Activated naive CD4-positive, alpha-beta T cell treated with anti-CD3 and anti-CD28 coated beads, Interleukin-2, amount 50 U/mL, for 24 hours (primary cell): Measurements from ENCODE around the gene APLF.
"Not testable (repeated sequence)": the region's sequence is repeated elsewhere in the genome, so short reads cannot be mapped to it uniquely, and the experiment has no call there.

ENCODE experiments used
- H3K27ac Mint-ChIP-seq: one replicate; pipeline ENCODE4 v1.8.0; 2021; ENCODE audit warnings: mild to moderate bottlenecking, mixed read lengths
- H3K27me3 Mint-ChIP-seq: one replicate; pipeline ENCODE4 v1.8.0; 2021; ENCODE audit warnings: mixed read lengths
- H3K36me3 Mint-ChIP-seq: one replicate; pipeline ENCODE4 v1.8.0; 2021; ENCODE audit warnings: mixed read lengths
- H3K4me1 Mint-ChIP-seq: one replicate; pipeline ENCODE4 v1.8.0; 2021; ENCODE audit warnings: mixed read lengths
- H3K4me3 Mint-ChIP-seq: one replicate; pipeline ENCODE4 v1.8.0; 2021; ENCODE audit warnings: mild to moderate bottlenecking, mixed read lengths
- H3K9me3 Mint-ChIP-seq: one replicate; pipeline ENCODE4 v1.8.0; 2021; ENCODE audit warnings: mixed read lengths

APLF gene

DNA sequence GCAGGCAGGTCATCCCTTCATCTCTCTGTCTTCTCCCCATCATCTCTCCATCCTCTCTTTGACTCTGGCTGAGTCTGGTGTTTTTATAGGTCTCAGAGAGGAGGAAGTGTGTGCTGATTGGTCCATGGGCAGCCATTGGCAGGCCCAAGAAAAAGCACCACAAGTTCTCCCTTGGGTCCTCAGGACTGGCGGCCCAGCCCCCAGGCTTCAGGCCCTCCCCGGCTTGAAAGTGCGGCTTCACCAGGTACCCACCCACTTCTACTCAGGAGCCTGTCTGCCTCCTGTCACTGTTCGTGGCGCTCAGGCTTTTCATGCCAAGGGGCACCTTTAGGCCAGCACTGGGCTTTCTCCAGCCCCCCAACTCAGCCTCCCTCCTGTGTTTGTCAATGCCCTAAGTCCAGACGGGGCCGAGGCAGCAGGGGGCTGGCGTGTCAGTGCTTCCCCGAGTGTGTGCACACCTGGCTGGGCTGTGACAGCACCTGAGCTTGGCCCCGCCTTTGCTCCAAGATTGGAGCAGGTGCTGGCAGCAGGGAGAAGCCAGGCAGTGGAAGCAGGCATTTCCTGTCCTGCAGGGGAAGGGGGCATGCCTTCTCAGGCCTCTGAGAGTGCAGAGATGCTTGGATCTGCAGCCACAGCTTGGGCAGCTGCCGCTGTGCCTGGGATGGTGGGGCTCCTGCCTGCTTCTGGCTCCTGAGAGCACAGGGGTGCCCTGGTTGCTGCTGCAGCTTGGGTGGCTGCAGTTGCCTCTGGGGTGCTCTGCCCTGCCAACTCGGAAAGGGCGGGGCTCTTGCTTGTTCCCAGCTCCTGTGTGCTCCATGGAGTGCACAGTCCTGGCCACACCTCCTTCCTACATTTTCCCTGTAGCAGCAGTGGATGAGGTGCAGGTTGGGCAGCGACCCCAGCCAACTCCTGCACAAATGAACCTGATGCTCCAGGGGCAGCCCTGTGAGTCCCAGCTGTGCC, 34.4 kb upstream of the APLF start:
- H3K27ac Mint-ChIP-seq, result no peak overlapping the region

DNA sequence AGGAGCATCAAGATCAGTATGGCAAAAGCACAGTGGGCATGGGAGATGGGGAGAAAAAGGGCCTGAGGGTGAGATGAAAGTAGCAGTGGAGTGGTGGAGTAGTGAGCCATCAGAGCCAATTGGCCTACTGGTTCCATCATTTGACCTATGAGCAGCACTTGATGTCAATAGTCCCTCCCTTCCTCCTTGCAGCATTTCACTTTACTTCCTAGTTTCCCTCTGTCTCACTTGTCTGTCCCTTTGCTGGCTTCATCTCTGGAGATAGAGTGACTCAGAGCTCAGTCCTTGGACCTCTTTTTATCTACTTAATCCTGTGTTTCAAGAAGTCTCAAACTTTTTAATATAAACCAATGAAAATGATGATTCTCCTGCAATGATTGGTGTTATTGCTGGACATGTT, 32.4 kb upstream of the APLF start:
- no peak overlapping the region for H3K4me3 Mint-ChIP-seq
- no peaks in the 10 kb centered on the region for H3K4me1 Mint-ChIP-seq
- no peaks in the 10 kb centered on the region for H3K9me3 Mint-ChIP-seq
- H3K27me3 Mint-ChIP-seq, result no peaks in the 10 kb centered on the region
- H3K27ac Mint-ChIP-seq, result no peak overlapping the region
- no peaks in the 10 kb centered on the region for H3K36me3 Mint-ChIP-seq

More for the DNA sequence above, 34.4 kb upstream of the APLF start:
- Mint-ChIP-seq H3K4me3 (no peak overlapping the region), H3K4me1 (no peaks in the 10 kb centered on the region), H3K27me3 (no peaks in the 10 kb centered on the region), H3K9me3 (no peaks in the 10 kb centered on the region), H3K36me3 (no peaks in the 10 kb centered on the region)

GRCh38 chr2:68435615-68436014, 31.8 kb upstream of the APLF start:
- no peaks in the 10 kb centered on the region for H3K36me3 Mint-ChIP-seq
- H3K4me1 Mint-ChIP-seq, result peaks cover 4% of the 10 kb centered on the region
- H3K4me3 Mint-ChIP-seq, result no peak overlapping the region
- no peak overlapping the region for H3K27ac Mint-ChIP-seq
- no peaks in the 10 kb centered on the region for H3K27me3 Mint-ChIP-seq
- no peaks in the 10 kb centered on the region for H3K9me3 Mint-ChIP-seq

DNA sequence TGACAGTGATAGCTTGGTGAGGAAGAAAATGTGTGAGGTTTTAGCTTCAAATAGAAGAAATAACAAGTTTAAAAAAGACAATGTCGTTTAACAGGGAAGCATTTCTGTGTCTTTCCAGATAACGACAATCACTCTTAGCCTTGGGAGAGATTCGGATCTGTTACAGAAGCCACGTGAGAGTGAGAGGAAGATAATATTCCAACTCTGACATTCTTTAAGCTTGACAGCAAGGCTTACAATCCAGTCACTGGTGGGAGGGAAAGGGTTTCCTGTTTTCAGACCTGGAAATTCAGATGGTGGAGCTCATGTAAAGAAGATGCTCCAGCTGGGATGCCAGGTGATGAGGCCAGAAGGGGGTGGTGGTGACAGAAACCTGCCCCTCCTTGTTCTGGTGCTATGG, 31.1 kb upstream of the APLF start:
- no peak overlapping the region for H3K4me3 Mint-ChIP-seq
- H3K9me3 Mint-ChIP-seq, result no peaks in the 10 kb centered on the region

GRCh38 chr2:68438455-68439303, 28.7 kb upstream of the APLF start:
- H3K4me1 Mint-ChIP-seq, result peaks cover 12% of the 10 kb centered on the region
- no peaks in the 10 kb centered on the region for H3K9me3 Mint-ChIP-seq
- H3K36me3 Mint-ChIP-seq, result no peaks in the 10 kb centered on the region
- no peaks in the 10 kb centered on the region for H3K27me3 Mint-ChIP-seq
- H3K27ac Mint-ChIP-seq, result no peak overlapping the region
- no peak overlapping the region for H3K4me3 Mint-ChIP-seq

More for the DNA sequence above, 31.1 kb upstream of the APLF start:
- Mint-ChIP-seq H3K36me3 (no peaks in the 10 kb centered on the region), H3K27me3 (no peaks in the 10 kb centered on the region), H3K4me1 (peaks cover 7% of the 10 kb centered on the region), H3K27ac (no peak overlapping the region)

DNA sequence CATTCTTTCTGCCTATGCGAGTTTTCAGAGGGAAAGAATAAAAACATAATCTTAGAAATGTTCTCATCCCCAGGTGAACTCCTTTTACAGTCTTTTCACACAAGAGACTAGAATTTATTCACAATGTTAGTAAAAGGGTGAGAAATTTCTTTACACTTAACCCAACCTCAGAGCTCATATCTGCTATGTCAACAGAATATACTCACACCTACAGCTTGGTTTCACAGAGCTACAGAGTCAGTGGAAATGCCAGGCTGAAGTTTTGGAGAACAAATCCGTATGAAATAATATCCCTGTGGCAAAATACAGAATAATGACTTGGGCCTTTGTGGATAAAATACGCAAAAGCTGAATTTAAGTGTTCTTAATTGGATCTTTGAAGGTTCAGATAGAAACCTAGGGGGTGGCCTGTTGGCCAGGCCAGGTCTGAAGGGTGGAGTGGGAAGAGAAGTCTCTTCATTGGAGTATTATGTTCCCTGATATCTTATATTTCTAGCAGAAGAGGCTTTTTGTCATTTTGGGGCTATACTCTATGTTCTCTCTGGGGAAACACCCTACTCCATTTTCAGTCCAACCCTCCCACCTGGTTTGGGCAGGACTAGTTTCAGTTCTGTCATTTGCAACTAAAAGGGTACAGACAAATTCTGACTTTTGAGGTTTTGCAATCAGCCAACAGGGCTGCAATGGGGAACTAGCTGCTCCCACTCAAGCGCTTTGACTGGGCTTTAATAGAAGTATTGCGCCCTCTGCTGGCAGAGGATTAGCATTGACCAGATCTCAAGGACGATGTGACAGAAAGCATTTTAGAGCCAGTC, 26.0 kb upstream of the APLF start:
- H3K36me3 Mint-ChIP-seq, result no peaks in the 10 kb centered on the region
- peak overlapping the region; percentile 38 for H3K27ac Mint-ChIP-seq
- no peak overlapping the region for H3K4me3 Mint-ChIP-seq
- no peaks in the 10 kb centered on the region for H3K27me3 Mint-ChIP-seq
- H3K4me1 Mint-ChIP-seq, result peaks cover 12% of the 10 kb centered on the region
- H3K9me3 Mint-ChIP-seq, result no peaks in the 10 kb centered on the region

DNA sequence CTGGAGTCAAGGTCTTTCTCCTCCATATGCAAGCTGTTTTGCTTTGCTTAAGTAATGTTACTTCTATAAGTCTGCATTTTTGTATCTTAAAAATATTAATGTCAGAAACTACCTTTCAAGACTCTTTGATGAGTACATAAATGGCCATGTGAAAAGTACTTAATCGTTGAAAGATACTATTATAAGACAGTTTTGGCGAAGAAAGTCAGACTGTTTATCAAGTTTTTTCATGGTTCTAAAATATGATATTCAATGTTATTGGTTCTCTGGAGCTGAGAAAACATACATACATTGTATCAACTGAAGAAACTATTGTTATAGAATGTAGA, 25.4 kb upstream of the APLF start:
- no peaks in the 10 kb centered on the region for H3K9me3 Mint-ChIP-seq
- H3K27ac Mint-ChIP-seq, result no peak overlapping the region
- peaks cover 12% of the 10 kb centered on the region for H3K4me1 Mint-ChIP-seq
- no peaks in the 10 kb centered on the region for H3K36me3 Mint-ChIP-seq
- no peaks in the 10 kb centered on the region for H3K27me3 Mint-ChIP-seq
- no peak overlapping the region for H3K4me3 Mint-ChIP-seq

DNA sequence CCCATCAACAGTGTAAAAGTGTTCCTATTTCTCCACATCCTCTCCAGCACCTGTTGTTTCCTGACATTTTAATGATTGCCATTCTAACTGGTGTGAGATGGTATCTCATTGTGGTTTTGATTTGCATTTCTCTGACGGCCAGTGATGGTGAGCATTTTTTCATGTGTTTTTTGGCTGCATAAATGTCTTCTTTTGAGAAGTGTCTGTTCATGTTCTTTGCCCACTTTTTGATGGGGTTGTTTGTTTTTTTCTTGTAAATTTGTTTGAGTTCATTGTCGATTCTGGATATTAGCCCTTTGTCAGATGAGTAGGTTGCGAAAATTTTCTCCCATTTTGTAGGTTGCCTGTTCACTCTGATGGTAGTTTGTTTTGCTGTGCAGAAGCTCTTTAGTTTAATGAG, 21.0 kb upstream of the APLF start:
- not testable (repeated sequence) for H3K27ac Mint-ChIP-seq, H3K4me1 Mint-ChIP-seq, H3K27me3 Mint-ChIP-seq, H3K9me3 Mint-ChIP-seq, H3K4me3 Mint-ChIP-seq, H3K36me3 Mint-ChIP-seq

DNA sequence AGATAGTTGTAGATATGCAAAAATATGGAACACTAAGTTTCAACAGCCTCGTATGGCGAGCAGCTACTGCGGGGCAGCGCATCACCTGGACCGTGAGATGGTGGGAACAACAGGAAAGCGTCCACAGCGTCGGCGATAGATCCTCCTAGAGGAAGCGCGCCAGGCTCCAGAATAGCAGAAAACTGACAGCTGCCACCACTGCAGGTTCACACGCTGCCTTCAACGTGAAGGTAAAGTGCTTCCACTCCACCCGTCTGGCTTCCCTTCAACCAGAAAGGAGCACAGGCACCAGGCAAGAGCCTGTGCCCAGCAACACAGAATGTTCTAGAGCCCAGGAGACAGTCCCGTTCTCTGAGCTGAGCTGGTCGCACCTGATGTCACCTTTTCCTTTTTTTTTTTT, 20.3 kb upstream of the APLF start:
- H3K4me3 Mint-ChIP-seq, result no peak overlapping the region

DNA sequence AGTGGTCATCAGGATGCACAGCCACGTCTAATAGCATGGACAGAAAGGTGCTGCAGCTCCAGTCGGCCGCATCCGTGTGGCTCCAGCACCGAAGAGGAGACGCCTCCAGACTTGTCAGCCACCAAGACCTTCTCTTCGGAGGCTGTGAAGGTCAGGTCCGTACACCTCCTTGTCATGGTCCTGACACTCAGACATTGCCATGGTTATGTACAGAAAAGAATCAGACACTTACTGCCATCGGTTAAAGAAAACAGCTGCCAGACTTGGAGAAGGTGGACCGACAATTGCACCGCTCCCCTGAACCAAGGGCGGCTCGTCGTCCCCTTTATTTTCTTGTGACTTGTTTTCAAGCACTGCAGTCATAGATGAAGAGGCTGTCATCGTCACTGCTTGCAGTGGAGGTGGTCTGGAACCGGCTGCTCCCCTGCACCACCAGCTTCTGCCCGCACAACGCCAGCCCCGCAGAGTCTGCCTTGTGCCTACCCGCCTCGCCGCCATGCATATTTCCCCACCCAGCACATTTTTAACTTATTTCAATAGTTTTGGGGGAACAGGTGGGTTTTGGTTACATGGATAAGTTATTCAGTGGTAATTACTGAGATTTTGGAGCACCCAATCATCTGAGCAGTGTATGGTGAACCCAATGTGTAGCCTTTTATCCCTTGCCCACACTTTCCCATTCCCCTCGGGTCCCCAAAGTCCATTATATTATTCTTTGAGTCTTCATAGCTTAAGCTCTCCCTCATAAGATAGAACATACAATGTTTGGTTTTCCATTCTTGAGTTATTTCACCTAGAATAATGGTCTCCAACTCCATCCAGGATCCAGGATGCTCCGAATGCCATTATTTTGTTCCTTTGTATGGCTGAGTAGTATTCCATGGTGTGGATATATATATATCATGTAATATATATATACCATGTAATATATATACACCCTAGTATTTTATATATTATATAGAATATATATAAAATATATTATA, 18.4 kb upstream of the APLF start:
- H3K4me1 Mint-ChIP-seq, result peaks cover 19% of the 10 kb centered on the region
- no peak overlapping the region for H3K27ac Mint-ChIP-seq

More for the DNA sequence above, 20.3 kb upstream of the APLF start:
- no peaks in the 10 kb centered on the region for H3K36me3 Mint-ChIP-seq
- H3K9me3 Mint-ChIP-seq, result no peaks in the 10 kb centered on the region
- no peak overlapping the region for H3K27ac Mint-ChIP-seq
- H3K4me1 Mint-ChIP-seq, result peaks cover 2% of the 10 kb centered on the region
- H3K27me3 Mint-ChIP-seq, result no peaks in the 10 kb centered on the region

GRCh38 chr2:68452158-68452900, 15.1 kb upstream of the APLF start:
- no peaks in the 10 kb centered on the region for H3K9me3 Mint-ChIP-seq

More for the DNA sequence above, 18.4 kb upstream of the APLF start:
- H3K27me3 Mint-ChIP-seq, result no peaks in the 10 kb centered on the region
- H3K9me3 Mint-ChIP-seq, result no peaks in the 10 kb centered on the region
- H3K4me3 Mint-ChIP-seq, result no peak overlapping the region
- no peaks in the 10 kb centered on the region for H3K36me3 Mint-ChIP-seq

DNA sequence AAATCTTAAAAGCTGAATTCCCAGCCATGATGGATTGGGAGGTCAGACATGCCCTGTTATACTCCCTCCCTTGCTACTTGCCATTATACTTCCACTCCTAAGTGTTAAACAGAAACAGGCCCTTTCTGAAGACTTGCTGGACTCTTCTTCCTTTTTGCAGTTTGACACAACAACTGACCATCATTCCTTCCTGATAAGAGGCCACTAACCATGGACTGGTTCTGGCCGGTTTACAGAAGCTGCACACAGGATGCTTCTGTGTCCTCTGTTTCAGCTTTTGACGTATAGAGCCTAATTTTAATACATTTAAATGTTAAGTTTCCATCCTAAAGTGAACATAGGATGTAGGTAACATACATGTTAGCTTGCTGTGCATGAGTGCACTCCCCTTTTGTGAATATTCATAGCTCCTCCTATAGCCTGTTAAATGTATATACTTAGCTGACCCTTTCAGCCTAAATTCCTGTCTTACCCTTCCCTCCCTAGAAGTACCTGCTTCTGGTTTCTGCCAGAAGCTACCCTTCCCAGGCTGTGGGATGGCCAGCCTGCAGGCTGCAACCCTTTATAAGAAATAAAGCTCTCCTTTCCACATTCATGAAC, 13.5 kb upstream of the APLF start:
- no peaks in the 10 kb centered on the region for H3K36me3 Mint-ChIP-seq
- peaks cover 28% of the 10 kb centered on the region for H3K4me1 Mint-ChIP-seq
- H3K27ac Mint-ChIP-seq, result peak overlapping the region; percentile 81
- no peak overlapping the region for H3K4me3 Mint-ChIP-seq
- H3K9me3 Mint-ChIP-seq, result no peaks in the 10 kb centered on the region
- no peaks in the 10 kb centered on the region for H3K27me3 Mint-ChIP-seq

More at GRCh38 chr2:68452158-68452900, 15.1 kb upstream of the APLF start:
- Mint-ChIP-seq H3K4me3 (no peak overlapping the region), H3K27me3 (no peaks in the 10 kb centered on the region), H3K4me1 (peaks cover 22% of the 10 kb centered on the region), H3K36me3 (no peaks in the 10 kb centered on the region), H3K27ac (no peak overlapping the region)

DNA sequence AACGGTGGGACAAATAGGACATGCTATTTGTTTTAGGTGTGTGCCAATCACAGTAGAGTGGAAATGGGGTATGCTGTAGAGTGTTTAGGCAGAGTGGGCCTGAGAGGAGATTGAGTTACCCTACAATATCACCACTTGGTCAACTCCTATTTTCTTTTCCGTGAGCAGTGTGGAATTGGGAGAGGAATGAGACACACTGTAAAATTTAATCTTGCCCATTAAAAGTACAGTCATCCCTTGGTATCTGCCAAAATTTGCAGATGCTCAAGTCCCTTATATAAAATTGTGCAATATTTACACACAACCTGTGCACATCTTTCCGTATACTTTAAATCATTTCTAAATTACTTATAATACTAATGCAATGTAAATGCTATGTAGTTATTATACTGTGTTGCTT, 12.7 kb upstream of the APLF start:
- H3K9me3 Mint-ChIP-seq, result no peaks in the 10 kb centered on the region
- H3K27ac Mint-ChIP-seq, result no peak overlapping the region
- no peak overlapping the region for H3K4me3 Mint-ChIP-seq
- H3K36me3 Mint-ChIP-seq, result no peaks in the 10 kb centered on the region
- peaks cover 28% of the 10 kb centered on the region for H3K4me1 Mint-ChIP-seq
- H3K27me3 Mint-ChIP-seq, result no peaks in the 10 kb centered on the region

- Mint-ChIP-seq H3K27ac (no peak overlapping the region), H3K27me3 (no peaks in the 10 kb centered on the region), H3K4me1 (peaks cover 28% of the 10 kb centered on the region), H3K36me3 (no peaks in the 10 kb centered on the region), H3K9me3 (no peaks in the 10 kb centered on the region), H3K4me3 (no peak overlapping the region)
Measured at GRCh38 chr2:68456198-68456597, 11.2 kb upstream of the APLF start.
